ENCODE data around the gene TMEM221.

The TMEM221 gene

GRCh38 chr19:17429641-17430113 lies 18.8 kb downstream of the TMEM221 start:
- no peak overlapping the region for H3K27ac ChIP-seq

DNA sequence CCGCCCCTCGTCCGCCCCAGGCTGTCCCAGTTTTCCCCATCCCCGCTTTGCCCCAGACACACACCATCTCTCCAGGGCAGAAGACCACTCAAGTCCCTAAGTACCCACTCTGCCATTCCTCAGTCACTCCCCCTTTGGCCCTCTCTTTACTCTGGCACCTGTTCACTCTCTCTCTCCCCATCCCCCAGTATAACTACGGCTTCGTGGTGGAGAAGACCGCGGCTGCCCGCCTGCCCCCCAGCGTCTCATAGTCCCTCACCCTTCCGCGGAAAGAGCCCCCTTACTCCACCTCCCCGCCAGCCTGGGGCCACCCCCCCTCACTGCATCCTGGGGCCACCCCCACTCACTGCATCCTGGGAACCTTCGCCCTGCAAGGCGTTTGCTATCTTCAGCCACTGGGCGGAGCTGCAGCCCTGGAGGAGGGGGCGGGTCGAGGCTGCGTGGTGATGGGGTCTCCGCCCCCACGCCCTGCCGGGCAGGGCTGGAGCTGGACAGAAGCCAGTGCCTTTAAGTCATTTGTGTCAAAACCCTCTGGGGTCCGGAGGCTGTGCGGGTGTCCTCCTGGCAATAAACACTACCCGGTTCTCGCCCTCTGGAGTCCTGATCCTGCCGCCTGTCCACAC lies 23.6 kb downstream of the TMEM221 start:
- H3K9me3 ChIP-seq (ENCODE audit: severe bottlenecking), result no peaks in the 10 kb centered on the region
- H3K27me3 ChIP-seq (ENCODE audit: insufficient read depth, low read depth, severe bottlenecking), result no peaks in the 10 kb centered on the region
- H3K4me3 ChIP-seq (ENCODE audit: low read depth, low read length), result peak overlapping the region; percentile 14; the same call in 1 of the 2 replicates
- peak; percentile 89 for DNase-seq
- peaks cover 15% of the 10 kb centered on the region for H3K36me3 ChIP-seq
- TF ChIP-seq, protein P1, sequence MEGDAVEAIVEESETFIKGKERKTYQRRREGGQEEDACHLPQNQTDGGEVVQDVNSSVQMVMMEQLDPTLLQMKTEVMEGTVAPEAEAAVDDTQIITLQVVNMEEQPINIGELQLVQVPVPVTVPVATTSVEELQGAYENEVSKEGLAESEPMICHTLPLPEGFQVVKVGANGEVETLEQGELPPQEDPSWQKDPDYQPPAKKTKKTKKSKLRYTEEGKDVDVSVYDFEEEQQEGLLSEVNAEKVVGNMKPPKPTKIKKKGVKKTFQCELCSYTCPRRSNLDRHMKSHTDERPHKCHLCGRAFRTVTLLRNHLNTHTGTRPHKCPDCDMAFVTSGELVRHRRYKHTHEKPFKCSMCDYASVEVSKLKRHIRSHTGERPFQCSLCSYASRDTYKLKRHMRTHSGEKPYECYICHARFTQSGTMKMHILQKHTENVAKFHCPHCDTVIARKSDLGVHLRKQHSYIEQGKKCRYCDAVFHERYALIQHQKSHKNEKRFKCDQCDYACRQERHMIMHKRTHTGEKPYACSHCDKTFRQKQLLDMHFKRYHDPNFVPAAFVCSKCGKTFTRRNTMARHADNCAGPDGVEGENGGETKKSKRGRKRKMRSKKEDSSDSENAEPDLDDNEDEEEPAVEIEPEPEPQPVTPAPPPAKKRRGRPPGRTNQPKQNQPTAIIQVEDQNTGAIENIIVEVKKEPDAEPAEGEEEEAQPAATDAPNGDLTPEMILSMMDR (IDR thresholded peaks at IDR 0.05; ENCODE audit: low read depth, low read length), result peak; percentile 87
- peak overlapping the region; percentile 45 for H3K27ac ChIP-seq

More at GRCh38 chr19:17429641-17430113, 18.8 kb downstream of the TMEM221 start:
- no peaks in the 10 kb centered on the region for H3K9me3 ChIP-seq (ENCODE audit: severe bottlenecking)
- H3K4me3 ChIP-seq (ENCODE audit: low read depth, low read length), result no peak overlapping the region
- TF ChIP-seq, protein P1 (IDR thresholded peaks at IDR 0.05; ENCODE audit: low read depth, low read length), result no peak
- no peaks in the 10 kb centered on the region for H3K27me3 ChIP-seq (ENCODE audit: insufficient read depth, low read depth, severe bottlenecking)
- no peaks in the 10 kb centered on the region for H3K36me3 ChIP-seq
- DNase-seq, result no peak

DNA sequence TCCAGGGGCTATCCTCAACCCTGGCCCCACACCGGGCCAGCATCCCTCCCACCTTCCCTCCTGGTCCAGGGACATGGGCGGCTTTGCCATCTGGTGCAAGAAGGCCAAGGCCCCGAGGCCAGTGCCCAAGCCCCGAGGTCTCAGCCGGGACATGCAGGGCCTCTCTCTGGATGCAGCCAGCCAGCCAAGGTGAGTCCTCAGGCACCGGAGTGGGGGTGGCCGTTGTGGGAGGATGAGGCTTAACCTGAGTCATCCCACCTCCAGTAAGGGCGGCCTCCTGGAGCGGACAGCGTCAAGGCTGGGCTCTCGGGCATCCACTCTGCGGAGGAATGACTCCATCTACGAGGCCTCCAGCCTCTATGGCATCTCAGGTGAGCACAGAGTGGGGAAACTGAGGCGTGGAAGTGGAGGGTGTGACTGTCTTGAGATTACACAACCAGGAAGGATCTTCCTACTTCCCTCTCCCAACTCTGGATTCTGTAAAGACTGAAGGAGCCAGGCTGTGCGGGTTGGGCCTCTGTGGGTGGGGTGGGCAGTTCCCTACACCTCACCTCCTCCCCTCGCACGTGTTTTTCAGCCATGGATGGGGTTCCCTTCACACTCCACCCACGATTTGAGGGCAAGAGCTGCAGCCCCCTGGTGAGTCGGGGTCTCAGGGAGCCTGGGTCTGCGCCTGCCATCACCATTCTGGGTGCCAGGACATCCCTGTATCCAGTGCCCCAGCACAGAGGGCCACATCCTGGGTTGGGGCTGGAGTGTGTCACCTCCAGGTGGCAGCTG lies 24.8 kb downstream of the TMEM221 start:
- no peaks in the 10 kb centered on the region for H3K9me3 ChIP-seq (ENCODE audit: severe bottlenecking)
- H3K36me3 ChIP-seq, result peaks cover 15% of the 10 kb centered on the region

GRCh38 chr19:17421942-17422341 lies 26.5 kb downstream of the TMEM221 start:
- no peak overlapping the region for H3K4me3 ChIP-seq (ENCODE audit: low read depth, low read length)
- TF ChIP-seq, protein P1 (IDR thresholded peaks at IDR 0.05; ENCODE audit: low read depth, low read length), result no peak

More for the DNA sequence above, 24.8 kb downstream of the TMEM221 start:
- Histone ChIP-seq H3K27me3 (ENCODE audit: insufficient read depth, low read depth, severe bottlenecking) (no peaks in the 10 kb centered on the region), H3K4me3 (ENCODE audit: low read depth, low read length) (no peak overlapping the region), H3K27ac (no peak overlapping the region)
- TF ChIP-seq, protein P1 (IDR thresholded peaks at IDR 0.05; ENCODE audit: low read depth, low read length), result no peak
- DNase-seq, result no peak

DNA sequence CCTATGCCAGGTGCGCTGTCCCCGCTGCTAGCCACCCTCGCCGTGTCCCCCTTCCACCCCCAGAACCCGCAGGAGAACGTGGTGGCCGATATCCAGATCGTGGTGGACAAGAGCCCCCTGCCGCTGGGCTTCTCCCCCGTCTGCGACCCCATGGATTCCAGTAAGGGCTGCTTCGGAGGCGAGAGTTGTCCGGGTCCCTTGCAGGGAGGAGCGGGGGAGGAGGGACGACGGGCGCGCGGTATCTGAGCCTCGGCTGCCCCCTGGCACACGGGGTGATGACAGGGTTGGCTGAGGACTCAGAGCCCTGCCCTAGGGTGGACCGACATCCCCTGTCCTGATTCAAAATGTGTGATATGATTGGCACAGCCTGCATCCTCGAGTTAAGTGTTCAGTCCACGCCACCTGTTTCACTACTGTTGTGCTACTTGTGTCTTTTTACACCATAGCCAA lies 28.0 kb downstream of the TMEM221 start:
- peak; percentile 65 for DNase-seq
- TF ChIP-seq, protein P1 (IDR thresholded peaks at IDR 0.05; ENCODE audit: low read depth, low read length), result peak; percentile 46; the same call in 1 of the 2 replicates
- Histone ChIP-seq H3K36me3 (peaks cover 15% of the 10 kb centered on the region), H3K4me3 (ENCODE audit: low read depth, low read length) (peak overlapping the region; percentile 72), H3K9me3 (ENCODE audit: severe bottlenecking) (no peaks in the 10 kb centered on the region), H3K27ac (peak overlapping the region; percentile 60), H3K27me3 (ENCODE audit: insufficient read depth, low read depth, severe bottlenecking) (no peaks in the 10 kb centered on the region)

More at GRCh38 chr19:17421942-17422341, 26.5 kb downstream of the TMEM221 start:
- Histone ChIP-seq H3K36me3 (peaks cover 15% of the 10 kb centered on the region), H3K9me3 (ENCODE audit: severe bottlenecking) (no peaks in the 10 kb centered on the region), H3K27ac (no peak overlapping the region), H3K27me3 (ENCODE audit: insufficient read depth, low read depth, severe bottlenecking) (no peaks in the 10 kb centered on the region)
- DNase-seq, result no peak
